Astrocyte (in vitro differentiated cells and primary cell): ENCODE measurements around the gene MORC2.

Experiments
- EZH2 ChIP-seq: IDR thresholded peaks from 2 replicates; pipeline ENCODE4 v1.6.1; 2012; ENCODE audit warnings: mild to moderate bottlenecking, low read length, inconsistent platforms; ENCODE audit not compliant: insufficient read depth
- TF ChIP-seq, protein P1 (sequence below): IDR thresholded peaks from 2 replicates; pipeline ENCODE4 v1.5.1; 2011; ENCODE audit warnings: low read depth, mild to moderate bottlenecking, inconsistent platforms, low read length, moderate library complexity; ENCODE audit not compliant: insufficient read depth

DNA sequence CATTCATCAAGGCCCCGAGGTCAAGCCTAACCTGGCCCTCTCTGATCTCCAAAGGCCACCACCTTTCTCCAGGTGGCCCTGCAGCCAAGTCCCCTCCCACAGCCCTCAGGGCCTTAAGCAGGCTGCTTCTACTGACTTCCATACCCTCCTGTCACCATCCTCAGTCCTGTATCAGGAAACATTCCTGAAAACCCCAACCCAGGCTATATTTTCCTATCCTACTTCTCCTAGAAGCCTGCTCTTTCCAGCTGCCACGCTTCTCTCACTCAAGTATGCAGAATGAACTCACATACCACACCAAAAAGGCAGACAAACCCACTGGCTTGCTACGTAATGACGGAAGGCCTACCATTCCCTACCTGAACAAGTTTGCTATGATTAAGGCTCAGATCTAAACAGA lies 23.6 kb downstream of the MORC2 start:
- TF ChIP-seq, protein P1, sequence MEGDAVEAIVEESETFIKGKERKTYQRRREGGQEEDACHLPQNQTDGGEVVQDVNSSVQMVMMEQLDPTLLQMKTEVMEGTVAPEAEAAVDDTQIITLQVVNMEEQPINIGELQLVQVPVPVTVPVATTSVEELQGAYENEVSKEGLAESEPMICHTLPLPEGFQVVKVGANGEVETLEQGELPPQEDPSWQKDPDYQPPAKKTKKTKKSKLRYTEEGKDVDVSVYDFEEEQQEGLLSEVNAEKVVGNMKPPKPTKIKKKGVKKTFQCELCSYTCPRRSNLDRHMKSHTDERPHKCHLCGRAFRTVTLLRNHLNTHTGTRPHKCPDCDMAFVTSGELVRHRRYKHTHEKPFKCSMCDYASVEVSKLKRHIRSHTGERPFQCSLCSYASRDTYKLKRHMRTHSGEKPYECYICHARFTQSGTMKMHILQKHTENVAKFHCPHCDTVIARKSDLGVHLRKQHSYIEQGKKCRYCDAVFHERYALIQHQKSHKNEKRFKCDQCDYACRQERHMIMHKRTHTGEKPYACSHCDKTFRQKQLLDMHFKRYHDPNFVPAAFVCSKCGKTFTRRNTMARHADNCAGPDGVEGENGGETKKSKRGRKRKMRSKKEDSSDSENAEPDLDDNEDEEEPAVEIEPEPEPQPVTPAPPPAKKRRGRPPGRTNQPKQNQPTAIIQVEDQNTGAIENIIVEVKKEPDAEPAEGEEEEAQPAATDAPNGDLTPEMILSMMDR, result no peak
- TF ChIP-seq EZH2, result no peak
